PC-9 (cell line): ENCODE data around the gene AAK1. TPM values are rescaled to one million over a fixed set of nuclear protein-coding genes. Genes with fewer than 3 reads are reported as not detected.
"Not testable (repeated sequence)": the region's sequence is repeated elsewhere in the genome, so short reads cannot be mapped to it uniquely, and the experiment has no call there.

Source experiments
- BruUV-seq: library from RNA; stranded (reverse); fragments of 400-500 nt; replicated peaks from 2 replicates; lab custom pipeline; 2021; lab: Mats Ljungman, UMichigan
- CTCF ChIA-PET: fragments of 300-600 bp; sonication (Branson Sonifier 250); formaldehyde crosslinking; loops from one replicate; lab custom pipeline; 2022; ENCODE audit warnings: antibody characterized with exemption; lab: Charles Lee
- POLR2A ChIA-PET: fragments of 300-600 bp; sonication (Branson Sonifier 250); formaldehyde crosslinking; loops from one replicate; lab custom pipeline; 2022; ENCODE audit warnings: antibody characterized with exemption; ENCODE audit not compliant: unreplicated experiment; lab: Charles Lee
- DNase-seq, 2 experiments: peaks; one replicate each; pipeline versions ENCODE4 v3.0.0 to v3.0.0-alpha.2; 2015 to 2022; ENCODE audit warnings: mixed read lengths in 1 of 2
- H2AFZ ChIP-seq: fragments of 200-600 bp; sonication (generic); 2 replicates; pipeline ENCODE4 v1.8.1; 2017; ENCODE audit warnings: antibody characterized with exemption
- H3F3A ChIP-seq: fragments of 200-600 bp; sonication (generic); 2 replicates; pipeline ENCODE4 v1.8.1; 2017; ENCODE audit warnings: antibody characterized with exemption, mild to moderate bottlenecking, low read depth; ENCODE audit not compliant: insufficient read depth
- H3K27ac ChIP-seq: fragments of 200-600 bp; sonication (generic); 2 replicates; pipeline ENCODE4 v1.6.1; 2016; ENCODE audit warnings: mixed run types
- H3K27me3 ChIP-seq: fragments of 200-600 bp; sonication (generic); 2 replicates; pipeline ENCODE4 v1.6.1; 2016; ENCODE audit warnings: low read depth, mixed run types; ENCODE audit not compliant: insufficient read depth
- H3K36me3 ChIP-seq: fragments of 200-600 bp; sonication (generic); 2 replicates; pipeline ENCODE4 v1.6.1; 2016; ENCODE audit warnings: low read depth, mixed run types
- H3K4me1 ChIP-seq: fragments of 200-600 bp; sonication (generic); replicated peaks from 2 replicates; pipeline ENCODE4 v1.6.1; 2016; ENCODE audit warnings: mixed run types; ENCODE audit not compliant: insufficient read depth
- H3K4me2 ChIP-seq: fragments of 200-600 bp; sonication (generic); 2 replicates; pipeline ENCODE4 v1.6.1; 2017; ENCODE audit warnings: mixed run types
- H3K4me3 ChIP-seq: fragments of 200-600 bp; sonication (generic); 2 replicates; pipeline ENCODE4 v1.6.1; 2016; ENCODE audit warnings: mixed run types
- H3K79me2 ChIP-seq: fragments of 200-600 bp; sonication (generic); 2 replicates; pipeline ENCODE4 v1.6.1; 2017; ENCODE audit warnings: low read depth, mixed run types
- H3K9me2 ChIP-seq: fragments of 200-600 bp; sonication (generic); 2 replicates; pipeline ENCODE4 v1.8.1; 2017; ENCODE audit warnings: mild to moderate bottlenecking; ENCODE audit not compliant: insufficient read depth
- H3K9me3 ChIP-seq: fragments of 200-600 bp; sonication (generic); 2 replicates; pipeline ENCODE4 v1.8.1; 2016; ENCODE audit warnings: low read depth; ENCODE audit not compliant: insufficient read depth
- H4K20me1 ChIP-seq: fragments of 200-600 bp; sonication (generic); 2 replicates; pipeline ENCODE4 v1.8.1; 2017; ENCODE audit not compliant: insufficient read depth
- EZH2 ChIP-seq: fragments of 200-600 bp; sonication (generic); IDR thresholded peaks from 2 replicates; pipeline ENCODE4 v1.8.0; 2017; ENCODE audit warnings: antibody characterized with exemption, low read depth
- intact Hi-C: fragments of 100-400 bp; cut with micrococcal nuclease; formaldehyde crosslinking; loops from one replicate; pipeline ENCODE4 v1.10.0; 2022; ENCODE audit not compliant: unreplicated experiment
- total RNA-seq: library from RNA; stranded (reverse); gene quantifications from 2 replicates; pipeline ENCODE4 v1.2.3, GENCODE V29; 2021
- TF ChIP-seq, protein P1 (sequence below): fragments of 200-600 bp; sonication (generic); conservative IDR thresholded peaks from 2 replicates; pipeline ENCODE4 v1.6.1; 2017; ENCODE audit warnings: mixed run types, antibody characterized with exemption, mild to moderate bottlenecking, moderate library complexity

AAK1 gene
- total RNA-seq, 1 experiment from 2014 or later = 66.6 TPM

DNA sequence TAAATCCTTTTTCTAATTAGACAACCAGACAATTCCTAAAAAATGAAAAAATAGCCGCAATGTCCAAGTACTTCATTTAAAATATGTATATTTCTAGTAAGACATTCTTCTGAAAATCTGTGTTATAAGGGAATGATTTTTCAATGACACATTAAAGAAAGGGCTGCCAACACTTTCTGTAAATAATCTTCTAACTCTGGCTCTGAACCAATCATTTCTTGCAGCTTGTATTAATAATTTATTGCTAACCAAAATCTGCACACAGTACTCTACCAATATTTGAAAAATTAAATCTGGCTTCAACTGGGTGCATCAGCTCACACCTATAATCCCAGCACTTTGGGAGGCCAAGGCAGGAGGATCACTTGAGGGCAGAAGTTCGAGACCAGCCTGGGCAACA is 214.6 kb downstream of the AAK1 start:
- H3K9me2 ChIP-seq = no peaks in the 10 kb centered on the region
- no peak overlapping the region for H3K4me3 ChIP-seq
- 0 out of 2 replicates have a peak, but pooled peaks cover 3% of the 10 kb centered on the region for H3K36me3 ChIP-seq
- no peaks in the 10 kb centered on the region for H3K4me1 ChIP-seq
- no peaks in the 10 kb centered on the region; the same call in 1 of the 2 replicates for H3F3A ChIP-seq
- H3K27ac ChIP-seq = no peak overlapping the region
- H3K27me3 ChIP-seq = no peaks in the 10 kb centered on the region
- ChIA-PET POLR2A (no interaction called here), CTCF (no interaction called here)
- H3K4me2 ChIP-seq = no peak overlapping the region
- TF ChIP-seq, protein P1, sequence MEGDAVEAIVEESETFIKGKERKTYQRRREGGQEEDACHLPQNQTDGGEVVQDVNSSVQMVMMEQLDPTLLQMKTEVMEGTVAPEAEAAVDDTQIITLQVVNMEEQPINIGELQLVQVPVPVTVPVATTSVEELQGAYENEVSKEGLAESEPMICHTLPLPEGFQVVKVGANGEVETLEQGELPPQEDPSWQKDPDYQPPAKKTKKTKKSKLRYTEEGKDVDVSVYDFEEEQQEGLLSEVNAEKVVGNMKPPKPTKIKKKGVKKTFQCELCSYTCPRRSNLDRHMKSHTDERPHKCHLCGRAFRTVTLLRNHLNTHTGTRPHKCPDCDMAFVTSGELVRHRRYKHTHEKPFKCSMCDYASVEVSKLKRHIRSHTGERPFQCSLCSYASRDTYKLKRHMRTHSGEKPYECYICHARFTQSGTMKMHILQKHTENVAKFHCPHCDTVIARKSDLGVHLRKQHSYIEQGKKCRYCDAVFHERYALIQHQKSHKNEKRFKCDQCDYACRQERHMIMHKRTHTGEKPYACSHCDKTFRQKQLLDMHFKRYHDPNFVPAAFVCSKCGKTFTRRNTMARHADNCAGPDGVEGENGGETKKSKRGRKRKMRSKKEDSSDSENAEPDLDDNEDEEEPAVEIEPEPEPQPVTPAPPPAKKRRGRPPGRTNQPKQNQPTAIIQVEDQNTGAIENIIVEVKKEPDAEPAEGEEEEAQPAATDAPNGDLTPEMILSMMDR = no peak
- TF ChIP-seq EZH2 = no peak
- H4K20me1 ChIP-seq = no peaks in the 10 kb centered on the region
- DNase-seq = no peak
- H3K9me3 ChIP-seq = no peaks in the 10 kb centered on the region
- no TSS peak for BruUV-seq
- H2AFZ ChIP-seq = no peak overlapping the region
- intact Hi-C loops = no loop called here
- H3K79me2 ChIP-seq = no peaks in the 10 kb centered on the region

DNA sequence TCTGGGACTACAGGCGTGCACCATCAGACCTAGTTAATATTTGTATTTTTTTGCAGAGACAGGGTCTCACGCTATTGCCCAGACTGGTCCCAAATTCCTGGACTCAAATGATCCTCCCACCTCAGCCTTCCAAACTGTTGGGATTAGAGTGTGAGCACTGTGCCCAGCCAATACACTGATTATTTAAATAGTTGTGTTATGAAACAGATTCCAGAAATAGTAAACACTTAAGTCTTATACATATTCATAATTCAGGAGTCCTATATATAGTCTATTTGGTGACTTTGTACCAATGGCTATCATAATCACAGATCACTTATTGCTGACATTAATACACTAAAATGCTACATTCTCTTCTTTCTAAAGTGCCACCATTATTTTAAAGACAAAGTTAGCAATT is 219.1 kb downstream of the AAK1 start:
- Histone ChIP-seq H3K4me1 (no peaks in the 10 kb centered on the region), H3F3A (no peaks in the 10 kb centered on the region), H3K36me3 (no peaks in the 10 kb centered on the region), H4K20me1 (no peaks in the 10 kb centered on the region), H3K4me2 (no peak overlapping the region), H3K27ac (no peak overlapping the region), H3K9me2 (no peaks in the 10 kb centered on the region), H2AFZ (no peak overlapping the region), H3K4me3 (no peak overlapping the region), H3K27me3 (no peaks in the 10 kb centered on the region), H3K79me2 (no peaks in the 10 kb centered on the region), H3K9me3 (no peaks in the 10 kb centered on the region)
- ChIA-PET POLR2A (no interaction called here), CTCF (no interaction called here)
- no peak for DNase-seq
- no peak for TF ChIP-seq EZH2
- TF ChIP-seq, protein P1 = no peak
- intact Hi-C loops = no loop called here
- no TSS peak for BruUV-seq

GRCh38 chr2:69422198-69422597 is 221.3 kb downstream of the AAK1 start:
- CTCF ChIA-PET = no interaction called here
- no peaks in the 10 kb centered on the region for H3F3A ChIP-seq
- no peak overlapping the region for H3K27ac ChIP-seq
- H3K4me3 ChIP-seq = no peak overlapping the region
- no TSS peak for BruUV-seq
- no peaks in the 10 kb centered on the region for H3K79me2 ChIP-seq
- H3K27me3 ChIP-seq = no peaks in the 10 kb centered on the region
- H3K9me2 ChIP-seq = no peaks in the 10 kb centered on the region
- H3K36me3 ChIP-seq = no peaks in the 10 kb centered on the region
- POLR2A ChIA-PET = no interaction called here
- intact Hi-C loops = no loop called here
- H3K4me2 ChIP-seq = no peak overlapping the region
- no peaks in the 10 kb centered on the region for H4K20me1 ChIP-seq
- no peak overlapping the region for H2AFZ ChIP-seq
- TF ChIP-seq, protein P1 = no peak
- TF ChIP-seq EZH2 = no peak
- no peak for DNase-seq
- H3K9me3 ChIP-seq = no peaks in the 10 kb centered on the region
- H3K4me1 ChIP-seq = no peaks in the 10 kb centered on the region

- H3K4me3 ChIP-seq, H3K4me2 ChIP-seq, H4K20me1 ChIP-seq, H3K9me3 ChIP-seq, CTCF ChIA-PET, DNase-seq, BruUV-seq, H3K9me2 ChIP-seq, H3K4me1 ChIP-seq, H3K36me3 ChIP-seq, POLR2A ChIA-PET, intact Hi-C loops, H3K27me3 ChIP-seq, H3K27ac ChIP-seq, H3F3A ChIP-seq, H2AFZ ChIP-seq, H3K79me2 ChIP-seq: not testable (repeated sequence)
Measured at GRCh38 chr2:69419111-69419510, 224.4 kb downstream of the AAK1 start.
